ENCODE measurements around the gene LUC7L3. TPM values are rescaled to one million over a fixed set of nuclear protein-coding genes. Genes with fewer than 3 reads are reported as not detected.

Gene LUC7L3
- total and polyA plus RNA-seq, 8 donors = 63.4 to 1,211 (median 208) TPM

GRCh38 chr17:50767030-50767429 lies 47.6 kb downstream of the LUC7L3 start:
- Histone ChIP-seq H3K4me1 (peaks cover 32 to 56% (median 49%) of the 10 kb centered on the region in 4 donors), H3K36me3 (no peaks in the 10 kb centered on the region), H3K4me3 (no peak overlapping the region), H3K27me3 (no peaks in the 10 kb centered on the region), H3K9me3 (no peaks in the 10 kb centered on the region), H3K27ac (peak overlapping the region; percentile 10 to 69 (median 50))
- intact Hi-C loops (cut with DNase I; ENCODE audit: low total_unique reads) = no loop called here
- WGBS, 5 donors = 54 to 68% (median 62%) methylated on average over 7 of the region's 7 CpGs
- DNase-seq = no peak
- no peak for TF ChIP-seq CTCF (IDR thresholded peaks at IDR 0.05)
- TF ChIP-seq POLR2A (IDR thresholded peaks at IDR 0.05) = no peak
- no peak for TF ChIP-seq EP300 (IDR thresholded peaks at IDR 0.05)
- no peak for TF ChIP-seq POLR2AphosphoS5 (IDR thresholded peaks at IDR 0.05)

GRCh38 chr17:50767446-50767845 lies 48.0 kb downstream of the LUC7L3 start, which contains the start of gene ANKRD40CL:
TSS of gene ANKRD40CL (minus strand) at chr17:50767518. CDS start at chr17:50766913, 605 bp downstream.
- intact Hi-C loops (cut with DNase I; ENCODE audit: low total_unique reads) = no loop called here
- no peaks in the 10 kb centered on the region for H3K9me3 ChIP-seq
- no peaks in the 10 kb centered on the region for H3K27me3 ChIP-seq
- TF ChIP-seq CTCF (IDR thresholded peaks at IDR 0.05) = no peak
- no peak for TF ChIP-seq EP300 (IDR thresholded peaks at IDR 0.05)
- TF ChIP-seq POLR2AphosphoS5 (IDR thresholded peaks at IDR 0.05) = no peak
- TF ChIP-seq POLR2A (IDR thresholded peaks at IDR 0.05) = no peak
- H3K36me3 ChIP-seq = no peaks in the 10 kb centered on the region
- H3K27ac ChIP-seq = peak within 1 kb of the TSS; percentile 31 to 69 (median 67)
- H3K4me3 ChIP-seq = no peak within 1 kb of the TSS
- WGBS, 5 donors = 74 to 87% (median 83%) methylated on average over 9 of the region's 9 CpGs
- DNase-seq = no peak
- peaks cover 32 to 56% (median 49%) of the 10 kb centered on the region in 4 donors for H3K4me1 ChIP-seq

GRCh38 chr17:50768346-50768761 lies 49.0 kb downstream of the LUC7L3 start:
- Histone ChIP-seq H3K36me3 (no peaks in the 10 kb centered on the region), H3K9me3 (no peaks in the 10 kb centered on the region), H3K4me1 (peaks cover 27 to 48% (median 44%) of the 10 kb centered on the region in 4 donors), H3K27ac (peak overlapping the region; percentile 31 to 69 (median 67)), H3K4me3 (no peak overlapping the region), H3K27me3 (no peaks in the 10 kb centered on the region)
- TF ChIP-seq CTCF (IDR thresholded peaks at IDR 0.05) (no peak), POLR2AphosphoS5 (IDR thresholded peaks at IDR 0.05) (peak in 2 of 3 donors; percentile 48 to 90), POLR2A (IDR thresholded peaks at IDR 0.05) (no peak), EP300 (IDR thresholded peaks at IDR 0.05) (no peak)
- peak; percentile 88 to 92 for DNase-seq
- intact Hi-C loops (cut with DNase I; ENCODE audit: low total_unique reads) = no loop called here
- WGBS, 5 donors = 30 to 50% (median 32%) methylated on average over 7 of the region's 7 CpGs

- no peak for DNase-seq
- Histone ChIP-seq H3K27ac (no peak overlapping the region), H3K27me3 (no peaks in the 10 kb centered on the region), H3K9me3 (no peaks in the 10 kb centered on the region), H3K36me3 (no peaks in the 10 kb centered on the region), H3K4me1 (peaks cover 16 to 33% (median 29%) of the 10 kb centered on the region in 4 donors), H3K4me3 (no peak overlapping the region)
- intact Hi-C loops (cut with DNase I; ENCODE audit: low total_unique reads) = no loop called here
- TF ChIP-seq POLR2A (IDR thresholded peaks at IDR 0.05) (no peak), EP300 (IDR thresholded peaks at IDR 0.05) (no peak), POLR2AphosphoS5 (IDR thresholded peaks at IDR 0.05) (no peak), CTCF (IDR thresholded peaks at IDR 0.05) (no peak)
- WGBS, 5 donors = 85 to 94% (median 89%) methylated on average over 8 of the region's 8 CpGs
Measured at GRCh38 chr17:50769884-50770283, 50.5 kb downstream of the LUC7L3 start.

Measured in stomach (tissue), 9 donors.